Measurements from ENCODE around the gene LRRC55. TPM values are rescaled to one million over a fixed set of nuclear protein-coding genes. Genes with fewer than 3 reads are reported as not detected.

The LRRC55 gene
- total and polyA plus RNA-seq, 2 donors (not counting 3 experiments of a cell fraction or from before 2014, with no cell fraction given), result not detected

DNA sequence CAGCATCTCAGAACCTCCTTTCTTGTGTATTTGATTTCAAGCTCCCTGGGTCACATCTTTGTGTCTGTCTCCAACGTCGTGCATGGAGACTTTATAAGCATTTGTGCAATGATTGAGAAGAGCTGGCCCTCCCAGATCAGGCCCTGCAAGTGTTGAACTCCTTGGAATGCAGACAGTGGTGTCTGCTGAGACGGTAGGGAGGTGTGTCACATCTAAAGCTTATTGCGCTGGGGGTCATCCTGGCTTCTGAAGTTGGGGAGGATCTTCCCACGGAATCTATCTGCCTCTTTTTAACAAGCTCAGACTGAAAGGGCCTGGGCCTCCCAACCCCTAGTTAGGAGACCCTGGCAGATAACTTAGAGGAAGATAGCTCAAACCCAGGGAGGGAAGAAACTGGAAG is 48.6 kb downstream of the LRRC55 start:
- POLR2A ChIA-PET, result no interaction called here
- FAIRE-seq, result no peak
- intact Hi-C loops (cut with micrococcal nuclease), result no loop called here

More for the DNA sequence above, 48.6 kb downstream of the LRRC55 start:
- TF ChIP-seq FOS (IDR thresholded peaks at IDR 0.05; ENCODE audit: borderline replicate concordance, insufficient read depth, low read length) (no peak), EZH2 (IDR thresholded peaks at IDR 0.05; ENCODE audit: borderline replicate concordance, low read depth, low read length, severe bottlenecking) (no peak), CTCF (IDR thresholded peaks at IDR 0.05; ENCODE audit: extremely low read depth in 1 of 2, insufficient read depth in 1 of 2, low read depth in 1 of 2, low read length in 2 of 2) (no peak), MYC (IDR thresholded peaks at IDR 0.05; ENCODE audit: low read depth, low read length) (no peak), JUN (IDR thresholded peaks at IDR 0.05; ENCODE audit: borderline replicate concordance, insufficient read depth, insufficient read length, low read depth) (no peak), GATA2 (IDR thresholded peaks at IDR 0.05; ENCODE audit: insufficient read depth, insufficient read length, low read depth, low read length) (no peak), POLR2A (IDR thresholded peaks at IDR 0.05; ENCODE audit: low read depth, low read length) (no peak), POLR2AphosphoS5 (IDR thresholded peaks at IDR 0.05; ENCODE audit: insufficient read depth, low read depth, low read length) (no peak)
- TF ChIP-seq, protein P1, sequence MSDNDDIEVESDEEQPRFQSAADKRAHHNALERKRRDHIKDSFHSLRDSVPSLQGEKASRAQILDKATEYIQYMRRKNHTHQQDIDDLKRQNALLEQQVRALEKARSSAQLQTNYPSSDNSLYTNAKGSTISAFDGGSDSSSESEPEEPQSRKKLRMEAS (IDR thresholded peaks at IDR 0.05; ENCODE audit: insufficient read depth, insufficient read length), result no peak
- Histone ChIP-seq H3K79me2 (ENCODE audit: control insufficient read depth, insufficient read depth, low read length) (no peaks in the 10 kb centered on the region), H3K27me3 (ENCODE audit: control insufficient read depth in 2 of 2, insufficient read depth in 2 of 2, low read length in 2 of 2) (peaks cover 34 to 36% of the 10 kb centered on the region in 2 experiments), H3K9me3 (replicated peaks; ENCODE audit: control insufficient read depth, insufficient read depth, low read length) (no peaks in the 10 kb centered on the region), H4K20me1 (replicated peaks; ENCODE audit: control insufficient read depth, extremely low read depth, insufficient read depth, low read length) (no peaks in the 10 kb centered on the region), H3K9ac (replicated peaks; ENCODE audit: extremely low read depth, insufficient read depth, low read length) (no peak overlapping the region), H2AFZ (ENCODE audit: low read depth, low read length) (no peak overlapping the region), H3K27ac (ENCODE audit: insufficient read depth, low read depth, low read length) (no peak overlapping the region), H3K36me3 (ENCODE audit: control insufficient read depth in 2 of 2, extremely low read depth in 1 of 2, insufficient read depth in 2 of 2, low read length in 2 of 2) (no peaks in the 10 kb centered on the region), H3K4me2 (ENCODE audit: insufficient read depth, low read length) (no peak overlapping the region), H3K4me1 (ENCODE audit: control insufficient read depth, extremely low read depth, insufficient read depth, low read length) (no peaks in the 10 kb centered on the region), H3K4me3 (replicated peaks in 1 of 3; ENCODE audit: insufficient read depth in 1 of 3, low read depth in 1 of 3, low read length in 3 of 3) (no peak overlapping the region), H3K9me1 (replicated peaks; ENCODE audit: control insufficient read depth, extremely low read depth, insufficient read depth, low read length) (no peaks in the 10 kb centered on the region)
- dilution Hi-C loops (cut with MboI; ENCODE audit: extremely low pct_ligation_motif_present, low sequenced_read_pairs), result no loop called here
- no TSS peak for BruUV-seq (replicated peaks)
- DNase-seq (ENCODE audit: low read depth, low spot score), result no peak
- CTCF ChIA-PET, result interaction anchor here (1.0 kb wide), 2 partner anchors 10 to 19 kb away, joined by 3 read pairs; no protein-coding TSS in a partner anchor

All from endothelial cell of umbilical vein (primary cell).